ENCODE measurements around the gene PMF1. TPM values are rescaled to one million over a fixed set of nuclear protein-coding genes. Genes with fewer than 3 reads are reported as not detected.

The PMF1 gene
- total RNA-seq, 4 donors from 2014 or later: 34.0 to 74.8 (median 49.5) TPM

GRCh38 chr1:156193208-156193487 lies 19.7 kb upstream of the PMF1 start:
- no peak for TF ChIP-seq CTCF (IDR thresholded peaks at IDR 0.05)
- no peak for DNase-seq (ENCODE audit: low spot score)
- no peak for ATAC-seq (ENCODE audit: low FRiP score)

GRCh38 chr1:156193488-156194299 lies 19.1 kb upstream of the PMF1 start, which contains the start of gene SLC25A44:
SLC25A44 (plus strand) TSS chr1:156194104; CDS start chr1:156199848, 5,744 bp downstream.
- TF ChIP-seq CTCF (IDR thresholded peaks at IDR 0.05): peak in 1 of 3 donors; percentile 35
- DNase-seq (ENCODE audit: low spot score): peak; percentile 85
- ATAC-seq (ENCODE audit: low FRiP score): peak; percentile 96

- no peak for DNase-seq (ENCODE audit: low spot score)
- ATAC-seq (ENCODE audit: low FRiP score): no peak
- no peak for TF ChIP-seq CTCF (IDR thresholded peaks at IDR 0.05)
These were observed 18.5 kb upstream of the PMF1 start for GRCh38 chr1:156194300-156194652.

- no peak for TF ChIP-seq CTCF (IDR thresholded peaks at IDR 0.05)
- no peak for DNase-seq (ENCODE audit: low spot score)
- ATAC-seq (ENCODE audit: low FRiP score): no peak
These were observed 17.0 kb upstream of the PMF1 start for GRCh38 chr1:156195853-156196252.

GRCh38 chr1:156196445-156196844 lies 16.4 kb upstream of the PMF1 start:
- no peak for DNase-seq (ENCODE audit: low spot score)
- TF ChIP-seq CTCF (IDR thresholded peaks at IDR 0.05): no peak
- no peak for ATAC-seq (ENCODE audit: low FRiP score)

GRCh38 chr1:156198831-156199349 lies 13.9 kb upstream of the PMF1 start:
- TF ChIP-seq CTCF (IDR thresholded peaks at IDR 0.05): no peak
- ATAC-seq (ENCODE audit: low FRiP score): no peak
- no peak for DNase-seq (ENCODE audit: low spot score)

- DNase-seq (ENCODE audit: low spot score): no peak
- TF ChIP-seq CTCF (IDR thresholded peaks at IDR 0.05): no peak
- no peak for ATAC-seq (ENCODE audit: low FRiP score)
These were observed 12.8 kb upstream of the PMF1 start for GRCh38 chr1:156200044-156200443.

All from omental fat pad (tissue), 4 donors.